Mesenchymal stem cell (in vitro differentiated cells and primary cell): Measurements from ENCODE around the gene MTMR2.

Experiments used
- DNase-seq: peaks from one replicate; pipeline ENCODE4 v3.0.0-alpha.2; 2013
- H2AFZ ChIP-seq: one replicate; pipeline ENCODE4 v1.6.1; 2013; ENCODE audit warnings: low read depth, mild to moderate bottlenecking, control low read depth, inconsistent platforms, low read length, moderate library complexity
- H2AK5ac ChIP-seq: 2 replicates; pipeline ENCODE4 v1.6.1; 2013; ENCODE audit warnings: low read length, moderate library complexity, mild to moderate bottlenecking, inconsistent platforms; ENCODE audit not compliant: severe bottlenecking
- H2BK120ac ChIP-seq: one replicate; pipeline ENCODE4 v1.6.1; 2013; ENCODE audit warnings: low read depth, mild to moderate bottlenecking, inconsistent platforms, low read length, moderate library complexity
- H2BK12ac ChIP-seq, 2 experiments: one replicate each; pipeline ENCODE4 v1.6.1; 2013; ENCODE audit warnings: inconsistent platforms in 2 of 2, low read length in 2 of 2, mild to moderate bottlenecking in 2 of 2, moderate library complexity in 2 of 2, control low read depth in 1 of 2
- H2BK15ac ChIP-seq: one replicate; pipeline ENCODE4 v1.6.1; 2013; ENCODE audit warnings: mild to moderate bottlenecking, low read depth, inconsistent platforms; ENCODE audit not compliant: poor library complexity, severe bottlenecking
- H2BK5ac ChIP-seq: 2 replicates; pipeline ENCODE4 v1.6.1; 2013; ENCODE audit warnings: low read depth, mild to moderate bottlenecking, low read length, control low read depth, inconsistent platforms; ENCODE audit not compliant: poor library complexity, severe bottlenecking
- H3K14ac ChIP-seq, 2 experiments: one replicate each; pipeline ENCODE4 v1.6.1; 2013; ENCODE audit warnings: inconsistent platforms in 2 of 2, low read length in 2 of 2, control low read depth in 1 of 2, mild to moderate bottlenecking in 1 of 2, moderate library complexity in 1 of 2
- H3K18ac ChIP-seq, 2 experiments: one replicate each; pipeline ENCODE4 v1.6.1; 2013; ENCODE audit warnings: inconsistent platforms in 2 of 2, low read length in 2 of 2, control low read depth in 1 of 2, low read depth in 1 of 2, mild to moderate bottlenecking in 1 of 2
- H3K23ac ChIP-seq, 2 experiments: one replicate each; pipeline ENCODE4 v1.6.1; 2013; ENCODE audit warnings: inconsistent platforms in 2 of 2, low read length in 2 of 2, mild to moderate bottlenecking in 2 of 2, moderate library complexity in 2 of 2, control low read depth in 1 of 2
- H3K27ac ChIP-seq: 2 replicates; pipeline ENCODE4 v1.5.1; 2013; ENCODE audit warnings: mild to moderate bottlenecking, moderate library complexity, low read length, control low read depth, inconsistent platforms; ENCODE audit not compliant: poor library complexity, severe bottlenecking
- H3K27me3 ChIP-seq, 2 experiments: 2 replicates each; pipeline versions ENCODE4 v1.6.1 to v1.7.0; 2013; ENCODE audit warnings: low read length in 2 of 2, mild to moderate bottlenecking in 2 of 2, moderate library complexity in 2 of 2, control low read depth in 1 of 2, inconsistent platforms in 1 of 2; ENCODE audit not compliant: control insufficient read depth in 1 of 2, insufficient read depth in 1 of 2
- H3K36me3 ChIP-seq, 2 experiments: 2 replicates each; pipeline versions ENCODE4 v1.6.1 to v1.7.0; 2013; ENCODE audit warnings: low read length in 2 of 2, control low read depth in 1 of 2, inconsistent platforms in 1 of 2, low read depth in 1 of 2, mild to moderate bottlenecking in 1 of 2; ENCODE audit not compliant: insufficient read depth in 2 of 2, control insufficient read depth in 1 of 2
- H3K4ac ChIP-seq, 2 experiments: one replicate each; pipeline ENCODE4 v1.6.1; 2013; ENCODE audit warnings: inconsistent platforms in 2 of 2, low read length in 2 of 2, mild to moderate bottlenecking in 2 of 2, moderate library complexity in 2 of 2, control low read depth in 1 of 2, low read depth in 1 of 2
- H3K4me1 ChIP-seq: 2 replicates; pipeline ENCODE4 v1.6.1; 2013; ENCODE audit warnings: low read depth, low read length, control low read depth; ENCODE audit not compliant: control insufficient read depth, insufficient read depth
- H3K4me2 ChIP-seq: 2 replicates; pipeline ENCODE4 v1.6.1; 2013; ENCODE audit warnings: low read length, mild to moderate bottlenecking, inconsistent platforms; ENCODE audit not compliant: poor library complexity, severe bottlenecking
- H3K4me3 ChIP-seq, 2 experiments: 2 replicates each; pipeline versions ENCODE4 v1.5.1 to v1.7.0; 2013; ENCODE audit warnings: low read length in 2 of 2, mild to moderate bottlenecking in 2 of 2, control low read depth in 1 of 2, low read depth in 1 of 2; ENCODE audit not compliant: insufficient read depth in 1 of 2
- H3K79me1 ChIP-seq: replicated peaks from 2 replicates; pipeline ENCODE4 v1.6.1; 2013; ENCODE audit warnings: mild to moderate bottlenecking, control low read depth, low read length, inconsistent platforms; ENCODE audit not compliant: poor library complexity, severe bottlenecking
- H3K9ac ChIP-seq: 2 replicates; pipeline ENCODE4 v1.7.0; 2013; ENCODE audit warnings: mild to moderate bottlenecking, low read length, moderate library complexity
- H3K9me3 ChIP-seq: 2 replicates; pipeline ENCODE4 v1.7.0; 2013; ENCODE audit warnings: mild to moderate bottlenecking, low read length; ENCODE audit not compliant: control insufficient read depth
- H4K8ac ChIP-seq: one replicate; pipeline ENCODE4 v1.6.1; 2013; ENCODE audit warnings: inconsistent platforms, mild to moderate bottlenecking, low read length, moderate library complexity
- H4K91ac ChIP-seq: one replicate; pipeline ENCODE4 v1.6.1; 2013; ENCODE audit warnings: mild to moderate bottlenecking, low read length, inconsistent platforms
- WGBS: methylation state at CpG from one replicate; pipeline ENCODE4 v1.1.7; 2013; ENCODE audit warnings: mixed read lengths; 5-methylcytosine and 5-hydroxymethylcytosine counted together

Gene MTMR2

DNA sequence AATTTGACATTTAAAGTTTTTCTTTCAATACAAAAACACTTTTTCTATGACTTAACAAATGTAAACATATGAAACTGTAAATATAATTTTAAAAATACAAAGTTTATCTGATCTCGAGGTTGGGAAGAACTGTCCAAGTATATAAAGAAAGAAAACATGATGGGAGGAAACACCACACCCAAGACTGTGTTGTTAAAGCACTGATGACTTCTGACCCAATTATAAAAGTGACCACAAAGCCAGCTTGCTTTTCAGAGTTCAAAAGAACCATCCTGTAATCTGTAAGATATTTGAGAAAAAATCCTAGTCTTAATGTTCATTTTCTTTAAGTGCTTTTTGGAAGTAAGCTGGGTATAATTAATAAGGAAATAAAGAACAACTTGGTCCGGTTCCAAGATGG is 118.0 kb downstream of the MTMR2 start:
- H3K4me1 ChIP-seq = no peaks in the 10 kb centered on the region
- H2BK15ac ChIP-seq = no peak overlapping the region
- no peak overlapping the region for H2BK5ac ChIP-seq
- no peak overlapping the region for H3K9ac ChIP-seq
- no peak overlapping the region for H3K4ac ChIP-seq
- no peak overlapping the region for H3K27ac ChIP-seq
- H3K18ac ChIP-seq = no peak overlapping the region
- no peak overlapping the region for H4K91ac ChIP-seq
- H3K79me1 ChIP-seq = peaks cover 3% of the 10 kb centered on the region
- H3K27me3 ChIP-seq = no peaks in the 10 kb centered on the region
- DNase-seq = no peak
- no peak overlapping the region for H3K4me3 ChIP-seq
- no peaks in the 10 kb centered on the region for H3K9me3 ChIP-seq
- H3K4me2 ChIP-seq = no peak overlapping the region
- no peak overlapping the region for H2AFZ ChIP-seq
- no peak overlapping the region for H4K8ac ChIP-seq
- H3K36me3 ChIP-seq = peaks cover 10 to 40% of the 10 kb centered on the region in 2 experiments
- H2BK12ac ChIP-seq = no peak overlapping the region
- H3K14ac ChIP-seq = no peak overlapping the region
- WGBS = 93% methylated on average over 1 of the region's 2 CpGs
- no peak overlapping the region for H2BK120ac ChIP-seq
- H3K23ac ChIP-seq = no peak overlapping the region
- H2AK5ac ChIP-seq = no peak overlapping the region

DNA sequence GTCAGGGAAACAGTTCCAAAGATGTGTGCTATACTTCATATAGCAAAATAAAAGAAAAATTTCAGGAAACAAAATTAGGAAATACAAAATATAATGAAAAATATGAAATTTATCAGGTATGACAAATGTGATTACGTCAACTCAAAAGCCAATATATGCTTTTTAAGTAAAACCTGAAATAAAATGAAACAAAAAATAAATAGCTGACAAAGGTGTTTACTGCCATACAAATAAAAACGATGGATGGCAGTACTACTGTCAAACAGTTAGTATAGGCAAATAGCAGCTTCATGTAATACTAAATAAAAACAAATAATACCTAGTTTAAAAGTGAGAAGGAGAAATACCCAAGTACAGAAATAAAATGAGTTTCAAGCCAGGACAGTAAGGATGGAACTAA is 119.9 kb downstream of the MTMR2 start:
- H3K9me3 ChIP-seq = no peaks in the 10 kb centered on the region
- no peak overlapping the region for H2BK120ac ChIP-seq
- H3K23ac ChIP-seq = no peak overlapping the region
- H2AK5ac ChIP-seq = no peak overlapping the region
- H4K8ac ChIP-seq = no peak overlapping the region
- DNase-seq = no peak
- H3K36me3 ChIP-seq = peaks cover 10 to 54% of the 10 kb centered on the region in 2 experiments
- H2AFZ ChIP-seq = no peak overlapping the region
- no peak overlapping the region for H2BK5ac ChIP-seq
- WGBS = no CpG with 5 or more reads among the region's 2 CpGs
- no peak overlapping the region for H3K9ac ChIP-seq
- H3K27me3 ChIP-seq = no peaks in the 10 kb centered on the region
- H3K14ac ChIP-seq = no peak overlapping the region
- H3K27ac ChIP-seq = no peak overlapping the region
- no peak overlapping the region for H2BK12ac ChIP-seq
- H4K91ac ChIP-seq = no peak overlapping the region
- no peak overlapping the region for H3K4me3 ChIP-seq
- no peak overlapping the region for H3K4me2 ChIP-seq
- no peaks in the 10 kb centered on the region for H3K4me1 ChIP-seq
- no peak overlapping the region for H3K18ac ChIP-seq
- H3K4ac ChIP-seq = no peak overlapping the region
- H2BK15ac ChIP-seq = no peak overlapping the region
- peaks cover 8% of the 10 kb centered on the region for H3K79me1 ChIP-seq

DNA sequence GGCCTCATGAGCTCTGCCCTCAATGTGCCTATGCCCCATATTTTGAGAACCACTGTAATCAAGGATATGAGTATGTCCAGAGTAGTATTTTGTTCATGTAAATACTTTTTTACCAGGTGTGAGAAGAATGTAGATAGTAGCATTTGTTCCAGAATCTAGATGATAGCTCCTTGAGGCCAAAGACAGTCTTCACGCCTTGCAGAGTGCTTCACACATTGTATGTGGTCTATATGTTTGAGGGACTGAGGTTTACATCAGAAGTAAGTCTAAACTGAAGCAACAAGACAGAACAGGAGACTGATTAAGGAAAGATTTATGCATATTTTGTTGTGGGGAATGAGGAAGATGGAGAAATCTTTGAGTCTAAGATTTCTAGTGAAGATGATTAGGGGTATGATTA is 121.1 kb downstream of the MTMR2 start:
- DNase-seq = no peak
- no peak overlapping the region for H2AK5ac ChIP-seq
- H3K4me1 ChIP-seq = no peaks in the 10 kb centered on the region
- H3K9me3 ChIP-seq = no peaks in the 10 kb centered on the region
- no peak overlapping the region for H3K23ac ChIP-seq
- no peak overlapping the region for H3K4me2 ChIP-seq
- 95% methylated on average over 1 of the region's 1 CpG for WGBS
- H2BK120ac ChIP-seq = no peak overlapping the region
- no peak overlapping the region for H3K27ac ChIP-seq
- H3K18ac ChIP-seq = no peak overlapping the region
- H3K4ac ChIP-seq = no peak overlapping the region
- no peak overlapping the region for H2BK12ac ChIP-seq
- H2BK5ac ChIP-seq = no peak overlapping the region
- no peak overlapping the region for H4K8ac ChIP-seq
- H3K14ac ChIP-seq = no peak overlapping the region
- no peak overlapping the region for H3K9ac ChIP-seq
- no peaks in the 10 kb centered on the region for H3K27me3 ChIP-seq
- no peak overlapping the region for H2AFZ ChIP-seq
- H3K36me3 ChIP-seq = peaks cover 10 to 54% of the 10 kb centered on the region in 2 experiments
- H4K91ac ChIP-seq = no peak overlapping the region
- H3K79me1 ChIP-seq = peaks cover 10% of the 10 kb centered on the region
- no peak overlapping the region for H2BK15ac ChIP-seq
- H3K4me3 ChIP-seq = no peak overlapping the region

DNA sequence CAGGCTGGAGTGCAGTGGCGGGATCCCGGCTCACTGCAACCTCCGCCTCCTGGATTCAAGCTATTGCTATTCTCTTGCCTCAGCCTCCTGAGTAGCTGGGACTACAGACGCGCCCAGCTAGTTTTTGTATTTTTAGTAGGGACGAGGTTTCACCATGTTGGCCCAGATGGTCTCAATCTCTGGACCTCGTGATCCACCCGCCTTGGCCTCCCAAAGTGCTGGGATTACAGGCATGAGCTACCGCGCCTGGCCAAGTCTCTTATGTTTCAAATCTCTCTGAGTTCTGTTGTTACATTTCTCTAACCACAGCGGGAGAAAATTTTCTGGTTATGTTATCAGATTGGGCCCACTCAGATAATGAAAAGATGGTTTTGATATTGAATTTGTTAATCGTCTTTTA is 123.5 kb downstream of the MTMR2 start:
- H3K27ac ChIP-seq = no peak overlapping the region
- H2BK5ac ChIP-seq = no peak overlapping the region
- H2BK12ac ChIP-seq = no peak overlapping the region
- H3K36me3 ChIP-seq = peaks cover 0 to 39% of the 10 kb centered on the region in 2 experiments
- no peak overlapping the region for H2AK5ac ChIP-seq
- peaks cover 10% of the 10 kb centered on the region for H3K79me1 ChIP-seq
- H3K14ac ChIP-seq = no peak overlapping the region
- no peak overlapping the region for H2AFZ ChIP-seq
- H2BK120ac ChIP-seq = no peak overlapping the region
- H3K4me1 ChIP-seq = no peaks in the 10 kb centered on the region
- no peak overlapping the region for H4K8ac ChIP-seq
- WGBS = 93% methylated on average over 10 of the region's 12 CpGs
- H3K4ac ChIP-seq = no peak overlapping the region
- no peak overlapping the region for H3K18ac ChIP-seq
- no peaks in the 10 kb centered on the region for H3K9me3 ChIP-seq
- H4K91ac ChIP-seq = no peak overlapping the region
- no peaks in the 10 kb centered on the region for H3K27me3 ChIP-seq
- no peak overlapping the region for H3K4me2 ChIP-seq
- H3K9ac ChIP-seq = no peak overlapping the region
- DNase-seq = no peak
- H2BK15ac ChIP-seq = no peak overlapping the region
- no peak overlapping the region for H3K4me3 ChIP-seq
- H3K23ac ChIP-seq = no peak overlapping the region
